Uterus (tissue), 4 donors: ENCODE results near the gene PLCXD3. TPM values are rescaled to one million over a fixed set of nuclear protein-coding genes. Genes with fewer than 3 reads are reported as not detected.

Source experiments
- DNase-seq, 2 donors: peaks; one replicate each; pipeline ENCODE4 v3.0.0-alpha.2; 2019 to 2020
- H3K27ac ChIP-seq, 2 donors: fragments of 200-600 bp; sonication (generic); 1 replicate in 1 of 2; 2 replicates in 1 of 2; pipeline ENCODE4 v1.5.1; 2016 to 2018
- H3K27me3 ChIP-seq, 2 donors: fragments of 200-600 bp; sonication (generic); one replicate each; pipeline ENCODE4 v1.5.1; 2018 to 2019; ENCODE audit warnings: control low read depth in 1 of 2
- H3K36me3 ChIP-seq, 2 donors: fragments of 200-600 bp; sonication (generic); one replicate each; pipeline ENCODE4 v1.5.1; 2019; ENCODE audit warnings: control low read depth in 1 of 2
- H3K4me1 ChIP-seq, 2 donors: fragments of 200-600 bp; sonication (generic); one replicate each; pipeline ENCODE4 v1.5.1; 2018 to 2019; ENCODE audit warnings: control low read depth in 1 of 2
- H3K4me3 ChIP-seq, 2 donors: fragments of 200-600 bp; sonication (generic); 1 replicate in 1 of 2; 2 replicates in 1 of 2; pipeline ENCODE4 v1.5.1; 2018 to 2019; ENCODE audit warnings: mild to moderate bottlenecking in 1 of 2
- H3K9me3 ChIP-seq, 2 donors: fragments of 200-600 bp; sonication (generic); one replicate each; pipeline ENCODE4 v1.5.1; 2019; ENCODE audit warnings: control low read depth in 1 of 2
- CTCF ChIP-seq, 4 experiments: fragments of 200-600 bp in 2 of 4; fragments of 450-650 bp in 2 of 4; sonication (generic) in 2 of 4; IDR thresholded peaks; one replicate each; pipeline ENCODE4 v1.5.1; 2016 to 2019; ENCODE audit warnings: antibody characterized with exemption in 4 of 4, mild to moderate bottlenecking in 2 of 4, moderate library complexity in 1 of 4
- POLR2A ChIP-seq, 2 donors: fragments of 450-650 bp; IDR thresholded peaks; one replicate each; pipeline ENCODE4 v1.6.1; 2016; ENCODE audit warnings: antibody characterized with exemption in 2 of 2, mild to moderate bottlenecking in 1 of 2, moderate library complexity in 1 of 2
- intact Hi-C: fragments of 100-400 bp; cut with DNase I; formaldehyde crosslinking; loops from one replicate; pipeline ENCODE4 v1.15.1; 2023; ENCODE audit warnings: low total_unique reads
- total RNA-seq, 4 donors: library from RNA; depleted of rRNA in 3 of 4; stranded (reverse); fragments of >200 nt in 3 of 4; gene quantifications; one replicate each; pipeline versions ENCODE4 v1.1.0 to v1.2.4, GENCODE V29; 2014 to 2023
- donor health status: DM: yes; HTN: yes; CAD: no.

The PLCXD3 gene
- total RNA-seq, 4 donors from 2014 or later, result 0.55 to 13.2 (median 7.5) TPM

DNA sequence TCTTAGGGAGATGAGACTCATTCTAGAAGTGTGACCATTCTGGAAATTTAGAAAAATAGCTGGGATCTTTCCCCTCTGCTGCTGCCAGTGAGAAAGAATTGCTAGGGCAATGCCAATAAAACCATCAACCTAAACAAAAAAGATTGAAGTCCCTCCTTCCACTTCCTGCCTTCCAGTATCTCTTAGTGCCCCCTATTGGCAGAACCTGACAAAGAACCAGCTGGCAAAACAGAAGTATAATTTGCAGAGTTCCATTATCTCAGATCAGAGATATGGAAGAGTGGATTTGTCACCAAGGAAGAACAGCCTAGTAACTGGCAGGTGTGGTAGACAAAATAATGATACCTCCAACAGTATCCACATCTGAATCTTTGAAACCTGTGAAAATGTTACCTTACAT, 13.8 kb upstream of the PLCXD3 start:
- Histone ChIP-seq H3K4me1 (no peaks in the 10 kb centered on the region), H3K27me3 (no peaks in the 10 kb centered on the region), H3K36me3 (no peaks in the 10 kb centered on the region), H3K27ac (no peak overlapping the region), H3K9me3 (no peaks in the 10 kb centered on the region), H3K4me3 (no peak overlapping the region)
- no peak for DNase-seq
- intact Hi-C loops, result no loop called here
- TF ChIP-seq CTCF (IDR thresholded peaks at IDR 0.05) (no peak), POLR2A (IDR thresholded peaks at IDR 0.05) (no peak)

GRCh38 chr5:41522193-41522786, 11.9 kb upstream of the PLCXD3 start:
- H3K27ac ChIP-seq, result no peak overlapping the region
- DNase-seq, result no peak
- H3K36me3 ChIP-seq, result no peaks in the 10 kb centered on the region
- H3K4me1 ChIP-seq, result no peaks in the 10 kb centered on the region
- H3K9me3 ChIP-seq, result no peaks in the 10 kb centered on the region
- no peak overlapping the region for H3K4me3 ChIP-seq
- intact Hi-C loops, result no loop called here
- TF ChIP-seq POLR2A (IDR thresholded peaks at IDR 0.05), result no peak
- no peak for TF ChIP-seq CTCF (IDR thresholded peaks at IDR 0.05)
- no peaks in the 10 kb centered on the region for H3K27me3 ChIP-seq

DNA sequence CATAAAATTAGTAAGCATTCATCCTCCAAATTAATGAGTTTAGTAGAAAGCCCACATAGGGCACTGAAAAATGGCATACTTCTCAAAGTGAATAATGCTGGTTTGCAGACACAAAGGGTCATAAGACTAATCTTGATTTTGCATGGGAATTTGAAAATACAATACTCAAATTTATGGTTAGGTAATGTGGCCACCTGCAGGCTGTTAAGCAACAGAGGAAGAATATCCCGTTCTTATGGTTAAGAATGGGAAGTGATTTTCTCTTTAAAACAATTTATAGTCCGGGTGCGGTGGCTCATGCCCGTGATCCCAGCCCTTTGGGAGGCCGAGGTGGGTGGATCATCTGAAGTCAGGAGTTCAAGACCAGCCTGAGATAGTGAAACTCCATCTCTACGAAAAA, 9.4 kb upstream of the PLCXD3 start:
- H3K27me3 ChIP-seq, result no peaks in the 10 kb centered on the region
- H3K4me3 ChIP-seq, result no peak overlapping the region
- no peak for DNase-seq
- intact Hi-C loops, result no loop called here
- H3K4me1 ChIP-seq, result no peaks in the 10 kb centered on the region
- TF ChIP-seq CTCF (IDR thresholded peaks at IDR 0.05), result peak in 1 of 4 experiments; percentile 23
- TF ChIP-seq POLR2A (IDR thresholded peaks at IDR 0.05), result no peak
- no peaks in the 10 kb centered on the region for H3K36me3 ChIP-seq
- H3K27ac ChIP-seq, result no peak overlapping the region
- H3K9me3 ChIP-seq, result no peaks in the 10 kb centered on the region

GRCh38 chr5:41517909-41518308, 7.5 kb upstream of the PLCXD3 start:
- no peaks in the 10 kb centered on the region for H3K4me1 ChIP-seq
- intact Hi-C loops, result no loop called here
- no peak for DNase-seq
- H3K9me3 ChIP-seq, result no peaks in the 10 kb centered on the region
- no peaks in the 10 kb centered on the region for H3K27me3 ChIP-seq
- no peak overlapping the region for H3K4me3 ChIP-seq
- H3K36me3 ChIP-seq, result no peaks in the 10 kb centered on the region
- TF ChIP-seq CTCF (IDR thresholded peaks at IDR 0.05) (no peak), POLR2A (IDR thresholded peaks at IDR 0.05) (no peak)
- no peak overlapping the region for H3K27ac ChIP-seq

- no peak for DNase-seq
- Histone ChIP-seq H3K4me1 (peaks cover 0 to 5% of the 10 kb centered on the region in 2 donors), H3K9me3 (no peaks in the 10 kb centered on the region), H3K27me3 (no peaks in the 10 kb centered on the region), H3K27ac (no peak overlapping the region), H3K4me3 (no peak overlapping the region), H3K36me3 (no peaks in the 10 kb centered on the region)
- no peak for TF ChIP-seq POLR2A (IDR thresholded peaks at IDR 0.05)
- TF ChIP-seq CTCF (IDR thresholded peaks at IDR 0.05), result no peak
- intact Hi-C loops, result no loop called here
Measured at GRCh38 chr5:41511241-41511640, 840 bp upstream of the PLCXD3 start.
